ENCODE measurements around the gene DLK1. TPM values are rescaled to one million over a fixed set of nuclear protein-coding genes. Genes with fewer than 3 reads are reported as not detected.

The DLK1 gene
- total RNA-seq, 1 experiment from 2014 or later = 8.2 TPM

GRCh38 chr14:100727086-100727872, 587 bp downstream of the DLK1 start:
- in situ Hi-C loops (cut with HindIII; ENCODE audit: low pct_unique_long_range_greater_than_20kb, low sequenced_read_pairs) = no loop called here
- no peak for DNase-seq (ENCODE audit: low read depth, low spot score)

- in situ Hi-C loops (cut with HindIII; ENCODE audit: low pct_unique_long_range_greater_than_20kb, low sequenced_read_pairs) = no loop called here
- DNase-seq (ENCODE audit: low read depth, low spot score) = no peak
Observed at GRCh38 chr14:100727873-100728240, 1.2 kb downstream of the DLK1 start.

GRCh38 chr14:100728962-100729361, 2.3 kb downstream of the DLK1 start:
- in situ Hi-C loops (cut with HindIII; ENCODE audit: low pct_unique_long_range_greater_than_20kb, low sequenced_read_pairs) = no loop called here
- DNase-seq (ENCODE audit: low read depth, low spot score) = no peak

GRCh38 chr14:100729982-100730381, 3.3 kb downstream of the DLK1 start:
- in situ Hi-C loops (cut with HindIII; ENCODE audit: low pct_unique_long_range_greater_than_20kb, low sequenced_read_pairs) = no loop called here
- no peak for DNase-seq (ENCODE audit: low read depth, low spot score)

- DNase-seq (ENCODE audit: low read depth, low spot score) = no peak
- in situ Hi-C loops (cut with HindIII; ENCODE audit: low pct_unique_long_range_greater_than_20kb, low sequenced_read_pairs) = no loop called here
Observed at GRCh38 chr14:100730581-100730980, 3.9 kb downstream of the DLK1 start.

GRCh38 chr14:100731011-100731670, 4.4 kb downstream of the DLK1 start:
- in situ Hi-C loops (cut with HindIII; ENCODE audit: low pct_unique_long_range_greater_than_20kb, low sequenced_read_pairs) = no loop called here
- no peak for DNase-seq (ENCODE audit: low read depth, low spot score)

GRCh38 chr14:100731846-100732765, 5.4 kb downstream of the DLK1 start:
- in situ Hi-C loops (cut with HindIII; ENCODE audit: low pct_unique_long_range_greater_than_20kb, low sequenced_read_pairs) = no loop called here
- peak; percentile 13 for DNase-seq (ENCODE audit: low read depth, low spot score)

- DNase-seq (ENCODE audit: low read depth, low spot score) = no peak
- in situ Hi-C loops (cut with HindIII; ENCODE audit: low pct_unique_long_range_greater_than_20kb, low sequenced_read_pairs) = no loop called here
Observed at GRCh38 chr14:100732766-100733100, 6.0 kb downstream of the DLK1 start.

- DNase-seq (ENCODE audit: low read depth, low spot score) = no peak
- in situ Hi-C loops (cut with HindIII; ENCODE audit: low pct_unique_long_range_greater_than_20kb, low sequenced_read_pairs) = no loop called here
Observed at GRCh38 chr14:100733152-100733850, 6.6 kb downstream of the DLK1 start.

- DNase-seq (ENCODE audit: low read depth, low spot score) = no peak
- in situ Hi-C loops (cut with HindIII; ENCODE audit: low pct_unique_long_range_greater_than_20kb, low sequenced_read_pairs) = no loop called here
Observed at GRCh38 chr14:100734031-100734990, 7.6 kb downstream of the DLK1 start.

- no peak for DNase-seq (ENCODE audit: low read depth, low spot score)
- in situ Hi-C loops (cut with HindIII; ENCODE audit: low pct_unique_long_range_greater_than_20kb, low sequenced_read_pairs) = no loop called here
Observed at GRCh38 chr14:100735271-100735670, 8.6 kb downstream of the DLK1 start.

GRCh38 chr14:100736269-100737180, 9.8 kb downstream of the DLK1 start:
- DNase-seq (ENCODE audit: low read depth, low spot score) = no peak
- in situ Hi-C loops (cut with HindIII; ENCODE audit: low pct_unique_long_range_greater_than_20kb, low sequenced_read_pairs) = no loop called here

- DNase-seq (ENCODE audit: low read depth, low spot score) = no peak
- in situ Hi-C loops (cut with HindIII; ENCODE audit: low pct_unique_long_range_greater_than_20kb, low sequenced_read_pairs) = no loop called here
Observed at GRCh38 chr14:100737526-100737925, 10.8 kb downstream of the DLK1 start.

- no peak for DNase-seq (ENCODE audit: low read depth, low spot score)
Observed at GRCh38 chr14:100738269-100738691, 11.6 kb downstream of the DLK1 start.

GRCh38 chr14:100738704-100739131, 12.0 kb downstream of the DLK1 start:
- in situ Hi-C loops (cut with HindIII; ENCODE audit: low pct_unique_long_range_greater_than_20kb, low sequenced_read_pairs) = no loop called here
- no peak for DNase-seq (ENCODE audit: low read depth, low spot score)

More at GRCh38 chr14:100738269-100738691, 11.6 kb downstream of the DLK1 start:
- in situ Hi-C loops (cut with HindIII; ENCODE audit: low pct_unique_long_range_greater_than_20kb, low sequenced_read_pairs) = no loop called here

GRCh38 chr14:100739306-100739705, 12.6 kb downstream of the DLK1 start:
- no peak for DNase-seq (ENCODE audit: low read depth, low spot score)
- in situ Hi-C loops (cut with HindIII; ENCODE audit: low pct_unique_long_range_greater_than_20kb, low sequenced_read_pairs) = no loop called here
